ENCODE data around the gene ATF7IP2. TPM values are rescaled to one million over a fixed set of nuclear protein-coding genes. Genes with fewer than 3 reads are reported as not detected.
"Not testable (repeated sequence)": the region's sequence is repeated elsewhere in the genome, so short reads cannot be mapped to it uniquely, and the experiment has no call there.

The ATF7IP2 gene
- total and polyA plus RNA-seq, 9 of the 15 experiments (the other 6 are each of a cell fraction or from before 2014, with no cell fraction given): 131 to 515 (median 196) TPM

DNA sequence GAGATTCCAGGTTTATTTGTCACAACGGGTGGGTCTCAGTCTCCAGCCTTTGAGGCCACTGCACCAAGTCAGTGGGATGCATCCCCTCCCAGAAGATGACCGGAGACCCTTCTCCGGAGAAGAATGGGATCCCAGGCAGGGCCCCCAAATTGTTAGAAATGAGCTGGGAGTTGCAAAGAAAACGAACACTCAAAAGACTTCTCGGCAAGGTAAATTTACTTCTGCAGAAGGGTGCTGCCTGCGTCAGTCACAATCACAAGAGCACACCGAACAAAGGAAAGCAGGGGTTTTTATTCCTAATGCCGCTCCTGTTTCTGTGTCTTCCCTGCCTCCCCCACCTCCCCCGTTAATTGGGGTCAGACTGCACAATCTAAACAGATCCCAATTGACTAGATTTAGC lies 61.4 kb downstream of the ATF7IP2 start:
- ATAC-seq (no peak), DNase-seq (ENCODE audit: extremely low read depth in 1 of 4, low spot score in 3 of 4) (no peak), FAIRE-seq (no peak)
- in situ Hi-C loops (cut with MboI) (no loop called here), intact Hi-C loops (cut with micrococcal nuclease) (no loop called here)
- Histone ChIP-seq H3K9ac (ENCODE audit: insufficient read depth in 1 of 2, low read depth in 2 of 2, low read length in 2 of 2) (no peak overlapping the region), H3K4me2 (ENCODE audit: insufficient read depth, low read length) (no peak overlapping the region), H3K27me3 (ENCODE audit: control insufficient read depth in 2 of 2, insufficient read depth in 2 of 2, low read length in 2 of 2) (no peaks in the 10 kb centered on the region), H3K79me2 (ENCODE audit: control insufficient read depth, insufficient read depth, low read length) (no peaks in the 10 kb centered on the region), H3K36me3 (ENCODE audit: control insufficient read depth, insufficient read depth, low read length) (peaks cover 62% of the 10 kb centered on the region), H3K4me3 (no peak overlapping the region), H3K4me1 (replicated peaks in 1 of 2; ENCODE audit: control insufficient read depth in 2 of 2, insufficient read depth in 2 of 2, low read length in 2 of 2) (no peaks in the 10 kb centered on the region), H3K9me3 (replicated peaks; ENCODE audit: control insufficient read depth, insufficient read depth, low read depth, low read length) (peaks cover 23% of the 10 kb centered on the region), H4K20me1 (replicated peaks; ENCODE audit: control insufficient read depth, insufficient read depth, low read length) (no peaks in the 10 kb centered on the region), H3K9me1 (ENCODE audit: control insufficient read depth, insufficient read depth, low read length) (no peaks in the 10 kb centered on the region), H2AFZ (ENCODE audit: low read depth, low read length) (no peak overlapping the region), H3K27ac (ENCODE audit: extremely low read depth, low read depth, low read length) (no peak overlapping the region)
- TF ChIP-seq, protein P1, sequence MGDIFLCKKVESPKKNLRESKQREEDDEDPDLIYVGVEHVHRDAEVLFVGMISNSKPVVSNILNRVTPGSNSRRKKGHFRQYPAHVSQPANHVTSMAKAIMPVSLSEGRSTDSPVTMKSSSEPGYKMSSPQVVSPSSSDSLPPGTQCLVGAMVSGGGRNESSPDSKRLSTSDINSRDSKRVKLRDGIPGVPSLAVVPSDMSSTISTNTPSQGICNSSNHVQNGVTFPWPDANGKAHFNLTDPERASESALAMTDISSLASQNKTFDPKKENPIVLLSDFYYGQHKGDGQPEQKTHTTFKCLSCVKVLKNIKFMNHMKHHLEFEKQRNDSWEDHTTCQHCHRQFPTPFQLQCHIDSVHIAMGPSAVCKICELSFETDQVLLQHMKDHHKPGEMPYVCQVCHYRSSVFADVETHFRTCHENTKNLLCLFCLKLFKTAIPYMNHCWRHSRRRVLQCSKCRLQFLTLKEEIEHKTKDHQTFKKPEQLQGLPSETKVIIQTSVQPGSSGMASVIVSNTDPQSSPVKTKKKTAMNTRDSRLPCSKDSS (IDR thresholded peaks at IDR 0.05; ENCODE audit: low read depth, partially characterized antibody): peak; percentile 84
- TF ChIP-seq, protein P2, sequence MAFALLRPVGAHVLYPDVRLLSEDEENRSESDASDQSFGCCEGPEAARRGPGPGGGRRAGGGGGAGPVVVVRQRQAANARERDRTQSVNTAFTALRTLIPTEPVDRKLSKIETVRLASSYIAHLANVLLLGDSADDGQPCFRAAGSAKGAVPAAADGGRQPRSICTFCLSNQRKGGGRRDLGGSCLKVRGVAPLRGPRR (CRISPR knock-in tag; IDR thresholded peaks at IDR 0.05): no peak
- TF ChIP-seq CBFA2T2 (conservative IDR thresholded peaks at IDR 0.05): no peak
- no peak for TF ChIP-seq ZNF408 (CRISPR knock-in tag; IDR thresholded peaks at IDR 0.05; ENCODE audit: low read depth)
- TF ChIP-seq GTF2E2 (tag; IDR thresholded peaks at IDR 0.05): no peak
- TF ChIP-seq TRIM28 (IDR thresholded peaks at IDR 0.05): peak; percentile 86
- no peak for TF ChIP-seq RBM15 (IDR thresholded peaks at IDR 0.05; ENCODE audit: insufficient read depth, low read length)
- TF ChIP-seq ZNF561 (CRISPR knock-in tag; conservative IDR thresholded peaks at IDR 0.05): peak; percentile 73; the same call in 1 of the 2 replicates
- no peak for TF ChIP-seq NELFE (IDR thresholded peaks at IDR 0.05; ENCODE audit: insufficient read depth, insufficient read length)
- peak; percentile 87 for TF ChIP-seq CBX5 (IDR thresholded peaks at IDR 0.05; ENCODE audit: borderline replicate concordance, low read depth)
- TF ChIP-seq ZEB2 (IDR thresholded peaks at IDR 0.05): no peak
- no peak for TF ChIP-seq MCM3 (IDR thresholded peaks at IDR 0.05)
- peak in 1 of 2 experiments; percentile 44; a peak in 1 of 4 replicates for TF ChIP-seq TRIM24 (IDR thresholded peaks at IDR 0.05)
- TF ChIP-seq ZNF253 (CRISPR knock-in tag; conservative IDR thresholded peaks at IDR 0.05): no peak
- TF ChIP-seq CBX3 (IDR thresholded peaks at IDR 0.05; ENCODE audit: borderline replicate concordance in 1 of 2, low read length in 2 of 2): peak in 1 of 2 experiments; percentile 91; a peak in 2 of 3 replicates
- CTCF ChIA-PET (ENCODE audit: low intra/inter-chr PET ratio): no interaction called here
- BruUV-seq (replicated peaks): no TSS peak
- POLR2A ChIA-PET: no interaction called here
- 93% methylated on average over 9 of the region's 9 CpGs for WGBS (ENCODE audit: insufficient coverage, low coverage, missing lambda C conversion rate)

DNA sequence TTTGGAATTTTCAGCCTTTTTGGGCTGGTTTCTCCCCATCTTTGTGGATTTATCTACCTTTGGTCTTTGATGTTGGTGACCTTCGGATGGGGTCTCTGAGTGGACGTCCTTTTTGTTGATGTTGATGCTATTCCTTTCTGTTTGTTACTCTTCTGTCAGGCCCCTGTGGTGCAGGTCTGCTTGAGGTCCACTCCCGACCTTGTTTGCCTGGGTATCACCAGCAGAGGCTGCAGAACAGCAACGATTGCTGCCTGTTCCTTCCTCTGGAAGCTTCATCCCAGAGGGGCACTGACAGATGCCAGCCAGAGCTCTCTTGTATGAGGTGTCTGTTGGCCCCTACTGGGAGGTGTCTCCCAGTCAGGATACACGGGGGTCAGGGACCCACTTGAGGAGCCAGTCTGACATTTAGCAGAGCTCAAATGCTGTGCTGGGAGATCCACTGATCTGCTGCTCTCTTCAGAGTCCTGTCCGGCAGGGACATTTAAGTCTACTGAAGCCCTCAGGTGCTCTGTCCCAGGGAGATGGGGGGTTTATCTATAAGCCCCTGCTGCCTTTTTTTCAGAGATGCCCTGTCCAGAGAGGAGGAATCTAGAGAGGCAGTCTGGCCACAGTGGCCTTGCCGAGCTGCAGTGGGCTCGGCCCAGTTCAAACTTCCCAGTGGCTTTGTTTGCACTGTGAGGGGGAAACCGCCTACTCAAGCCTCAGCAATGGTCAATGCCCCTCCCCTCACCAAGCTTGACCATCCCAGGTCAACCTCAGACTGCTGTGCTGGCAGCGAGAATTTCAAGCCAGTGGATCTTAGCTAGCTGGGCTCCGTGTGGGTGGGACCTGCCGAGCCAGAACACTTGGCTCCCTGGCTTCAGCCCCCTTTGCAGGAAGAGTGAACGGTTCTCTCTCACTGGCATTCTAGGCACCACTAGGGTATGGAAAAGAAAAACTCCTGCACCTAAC lies 66.6 kb downstream of the ATF7IP2 start:
- H3K27ac ChIP-seq (ENCODE audit: extremely low read depth, low read depth, low read length); intact Hi-C loops (cut with micrococcal nuclease); DNase-seq (ENCODE audit: extremely low read depth in 1 of 4, low spot score in 3 of 4); H3K79me2 ChIP-seq (ENCODE audit: control insufficient read depth, insufficient read depth, low read length); H3K4me2 ChIP-seq (ENCODE audit: insufficient read depth, low read length); H3K27me3 ChIP-seq (ENCODE audit: control insufficient read depth in 2 of 2, insufficient read depth in 2 of 2, low read length in 2 of 2); H3K9ac ChIP-seq (ENCODE audit: insufficient read depth in 1 of 2, low read depth in 2 of 2, low read length in 2 of 2); H4K20me1 ChIP-seq (replicated peaks; ENCODE audit: control insufficient read depth, insufficient read depth, low read length); H2AFZ ChIP-seq (ENCODE audit: low read depth, low read length); H3K4me1 ChIP-seq (replicated peaks in 1 of 2; ENCODE audit: control insufficient read depth in 2 of 2, insufficient read depth in 2 of 2, low read length in 2 of 2); BruUV-seq (replicated peaks); FAIRE-seq; H3K9me1 ChIP-seq (ENCODE audit: control insufficient read depth, insufficient read depth, low read length); ATAC-seq; H3K4me3 ChIP-seq; H3K9me3 ChIP-seq (replicated peaks; ENCODE audit: control insufficient read depth, insufficient read depth, low read depth, low read length); CTCF ChIA-PET (ENCODE audit: low intra/inter-chr PET ratio); in situ Hi-C loops (cut with MboI): not testable (repeated sequence)
- WGBS (ENCODE audit: insufficient coverage, low coverage, missing lambda C conversion rate): 83% methylated on average over 10 of the region's 13 CpGs
- POLR2A ChIA-PET: interaction anchor here (0.6 to 1.7 kb wide), 4 partner anchors 14 to 197 kb away, joined by 3 read pairs; no protein-coding TSS in a partner anchor
- H3K36me3 ChIP-seq (ENCODE audit: control insufficient read depth, insufficient read depth, low read length): peaks cover 38% of the 10 kb centered on the region
